Middle frontal gyrus (tissue), 1 donor: Measurements from ENCODE around the gene THBD.

Experiments used
- DNase-seq: peaks from one replicate; pipeline ENCODE4 v3.0.0-alpha.2; 2015; ENCODE audit warnings: low spot score; ENCODE audit errors: extremely low spot score

The THBD gene

GRCh38 chr20:23011008-23011721 is 38.3 kb downstream of the THBD start:
- no peak for DNase-seq

- DNase-seq, result no peak
Measured at GRCh38 chr20:23010096-23010495, 39.4 kb downstream of the THBD start.

- no peak for DNase-seq
Measured at GRCh38 chr20:23009636-23010035, 39.8 kb downstream of the THBD start.

- no peak for DNase-seq
Measured at GRCh38 chr20:23008667-23009066, 40.8 kb downstream of the THBD start.

GRCh38 chr20:23007886-23008655 is 41.4 kb downstream of the THBD start:
- no peak for DNase-seq

GRCh38 chr20:23007462-23007861 is 42.0 kb downstream of the THBD start:
- DNase-seq, result no peak

- no peak for DNase-seq
Measured at GRCh38 chr20:23005776-23006175, 43.7 kb downstream of the THBD start.

- DNase-seq, result no peak
Measured at GRCh38 chr20:23003881-23004460, 45.5 kb downstream of the THBD start.

- no peak for DNase-seq
Measured at GRCh38 chr20:23003077-23003635, 46.3 kb downstream of the THBD start.

- DNase-seq, result no peak
Measured at GRCh38 chr20:23002276-23002675, 47.2 kb downstream of the THBD start.

GRCh38 chr20:23000232-23000947 is 49.1 kb downstream of the THBD start:
- DNase-seq, result no peak

- DNase-seq, result no peak
Measured at GRCh38 chr20:22999756-23000155, 49.7 kb downstream of the THBD start.

- DNase-seq, result no peak
Measured at GRCh38 chr20:22998476-22998875, 51.0 kb downstream of the THBD start.

GRCh38 chr20:22995923-22996322 is 53.5 kb downstream of the THBD start:
- DNase-seq, result no peak
